Stomach (tissue), 9 donors: ENCODE results near the gene LSM12. TPM values are rescaled to one million over a fixed set of nuclear protein-coding genes. Genes with fewer than 3 reads are reported as not detected.

Experiments used
- DNase-seq, 2 donors: peaks; one replicate each; pipeline versions ENCODE4 v3.0.0 to v3.0.0-alpha.2; 2013 to 2019
- H3K27ac ChIP-seq, 5 donors: fragments of 200-600 bp in 4 of 5; sonication (generic) in 4 of 5; one replicate each; pipeline ENCODE4 v1.5.1; 2013 to 2019; ENCODE audit warnings: mild to moderate bottlenecking in 1 of 5, moderate library complexity in 1 of 5
- H3K27me3 ChIP-seq, 3 donors: fragments of 200-600 bp; sonication (generic); one replicate each; pipeline ENCODE4 v1.5.1; 2017 to 2019; ENCODE audit warnings: mixed run types in 1 of 3
- H3K36me3 ChIP-seq, 4 donors: fragments of 200-600 bp; sonication (generic); 1 replicate in 3 of 4; 2 replicates in 1 of 4; pipeline ENCODE4 v1.5.1; 2016 to 2019
- H3K4me1 ChIP-seq, 4 donors: fragments of 200-600 bp; sonication (generic); one replicate each; pipeline ENCODE4 v1.5.1; 2016 to 2019
- H3K4me3 ChIP-seq, 4 donors: fragments of 200-600 bp; sonication (generic) in 3 of 4; one replicate each; pipeline ENCODE4 v1.5.1; 2016 to 2019; ENCODE audit warnings: mild to moderate bottlenecking in 1 of 4
- H3K9me3 ChIP-seq, 4 donors: fragments of 200-600 bp; sonication (generic); one replicate each; pipeline ENCODE4 v1.5.1; 2016 to 2019
- CTCF ChIP-seq, 7 experiments: fragments of 450-650 bp in 4 of 7; fragments of 200-600 bp in 3 of 7; sonication (generic) in 3 of 7; IDR thresholded peaks; one replicate each; pipeline ENCODE4 v1.5.1; 2016 to 2019; ENCODE audit warnings: antibody characterized with exemption in 7 of 7, control low read depth in 2 of 7, mild to moderate bottlenecking in 1 of 7
- EP300 ChIP-seq: sonication (generic); formaldehyde crosslinking; IDR thresholded peaks from one replicate; pipeline ENCODE4 v1.6.1; 2017; ENCODE audit warnings: antibody characterized with exemption
- POLR2A ChIP-seq, 4 donors: fragments of 450-650 bp; IDR thresholded peaks; one replicate each; pipeline ENCODE4 v1.6.1; 2016; ENCODE audit warnings: antibody characterized with exemption in 4 of 4, control low read depth in 2 of 4, mild to moderate bottlenecking in 1 of 4, moderate library complexity in 1 of 4
- POLR2AphosphoS5 ChIP-seq, 3 donors: sonication (generic); formaldehyde crosslinking; IDR thresholded peaks; one replicate each; pipeline ENCODE4 v1.6.1; 2016; ENCODE audit warnings: antibody characterized with exemption in 3 of 3
- WGBS, 5 donors: extraction: QIAGEN DNeasy Blood & Tissue Kit in 3 of 5; methylation state at CpG; one replicate each; pipeline versions ENCODE4 v1.1.5 to v1.1.7; 2013 to 2018; 5-methylcytosine and 5-hydroxymethylcytosine counted together
- intact Hi-C: fragments of 100-400 bp; cut with DNase I; formaldehyde crosslinking; loops from one replicate; pipeline ENCODE4 v1.15.1; 2023; ENCODE audit warnings: low total_unique reads
- polyA plus RNA-seq, 3 donors: library from polyadenylated mRNA; stranded (reverse); fragments of 200-250 nt; gene quantifications; one replicate each; pipeline ENCODE4 v1.2.3, GENCODE V29; 2013
- total RNA-seq, 5 donors: library from RNA; depleted of rRNA; stranded (reverse); fragments of >200 nt; gene quantifications; one replicate each; pipeline versions ENCODE4 v1.1.0 to v1.2.3, GENCODE V29; 2014 to 2016
- donor health status: healthy with polysubstance abuse.
- donor health status: Bipolar disorder and iron deficiency.
- donor health status: healthy.

LSM12 gene
- total and polyA plus RNA-seq, 8 donors = 19.8 to 34.5 (median 30.2) TPM

DNA sequence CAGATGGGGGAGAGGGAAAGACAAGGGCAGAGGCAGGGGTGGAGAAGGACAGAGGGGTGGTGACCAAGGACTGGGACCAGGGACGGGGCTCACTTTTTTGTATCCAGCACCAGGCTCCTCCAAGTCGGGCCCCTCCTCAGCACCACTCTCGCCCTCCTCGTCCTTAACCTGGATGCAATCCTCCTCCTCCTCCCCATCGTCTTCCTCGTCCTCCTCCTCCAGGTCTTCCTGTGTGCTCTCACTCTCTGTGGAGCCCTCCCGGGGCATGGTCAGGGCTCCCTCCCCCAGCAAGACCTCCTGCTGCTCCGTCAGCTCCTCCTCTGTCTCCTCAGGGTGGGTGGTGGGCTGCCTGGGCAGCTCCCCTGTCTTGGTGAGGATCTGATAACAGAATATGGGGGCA, 20.8 kb upstream of the LSM12 start:
- 59 to 82% (median 64%) methylated on average over 7 to 8 of the region's 8 CpGs for WGBS, 5 donors
- no peak for DNase-seq
- Histone ChIP-seq H3K27me3 (no peaks in the 10 kb centered on the region), H3K36me3 (peaks cover 68 to 94% (median 91%) of the 10 kb centered on the region in 4 donors), H3K27ac (peak overlapping the region in 1 of 5 donors; percentile 14), H3K4me3 (no peak overlapping the region), H3K4me1 (peaks cover 0 to 13% (median 6%) of the 10 kb centered on the region in 4 donors), H3K9me3 (no peaks in the 10 kb centered on the region)
- intact Hi-C loops = no loop called here
- no peak for TF ChIP-seq POLR2AphosphoS5 (IDR thresholded peaks at IDR 0.05)
- TF ChIP-seq POLR2A (IDR thresholded peaks at IDR 0.05) = no peak
- TF ChIP-seq CTCF (IDR thresholded peaks at IDR 0.05) = no peak
- no peak for TF ChIP-seq EP300

DNA sequence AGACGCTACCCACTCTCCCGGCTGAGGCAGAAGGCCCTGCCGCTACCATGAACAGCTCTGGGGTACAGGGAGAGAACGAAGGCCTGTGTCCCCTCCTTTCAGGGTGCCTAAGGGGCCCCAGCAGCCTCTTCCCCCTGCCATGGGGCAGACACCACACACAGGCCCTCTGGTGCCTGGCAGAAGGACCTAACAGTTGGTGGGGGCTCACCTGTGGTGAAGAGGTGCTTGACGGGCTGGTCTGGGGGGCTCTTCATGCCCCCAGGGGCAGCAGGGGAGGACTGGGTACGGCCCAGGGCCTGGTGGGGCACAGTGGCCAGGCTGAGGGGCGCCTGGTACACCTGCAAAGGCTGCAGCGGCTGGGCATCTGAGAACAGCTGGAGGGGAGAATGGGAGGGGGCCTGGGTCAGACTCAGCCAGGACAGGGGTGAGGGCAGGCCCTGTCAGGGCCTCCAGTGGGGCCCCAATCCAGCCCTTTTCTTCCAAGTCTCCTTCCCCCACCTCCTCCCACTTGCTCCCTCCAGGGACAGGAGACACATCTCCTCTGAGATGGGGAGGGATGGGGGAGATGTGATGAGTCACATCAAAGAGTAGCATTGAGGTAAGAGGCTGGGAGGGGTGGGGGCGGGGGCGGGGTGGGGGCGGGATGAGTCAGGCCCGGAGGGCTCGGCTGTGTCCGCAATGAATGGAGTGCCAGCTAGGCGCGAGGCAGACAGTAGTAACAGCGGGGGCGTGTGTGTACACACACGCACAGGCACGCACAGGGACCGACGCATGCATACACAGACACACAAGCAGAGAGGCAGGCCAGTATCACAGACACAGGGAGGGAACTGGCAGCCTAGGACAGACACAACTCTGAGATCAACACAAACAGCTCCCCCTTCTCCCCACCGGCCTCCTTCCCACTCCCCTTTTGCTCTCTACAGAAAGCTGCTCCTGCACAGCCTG, 20.2 kb upstream of the LSM12 start:
- H3K27me3 ChIP-seq = no peaks in the 10 kb centered on the region
- TF ChIP-seq POLR2AphosphoS5 (IDR thresholded peaks at IDR 0.05) (peak in 1 of 3 donors; percentile 20), CTCF (IDR thresholded peaks at IDR 0.05) (no peak)
- peaks cover 0 to 13% (median 6%) of the 10 kb centered on the region in 4 donors for H3K4me1 ChIP-seq
- intact Hi-C loops = no loop called here
- WGBS, 5 donors = 49 to 81% (median 57%) methylated on average over 12 to 23 of the region's 23 CpGs
- no peaks in the 10 kb centered on the region for H3K9me3 ChIP-seq
- H3K27ac ChIP-seq = peak overlapping the region in 3 of 5 donors; percentile 32 to 73 (median 70)
- no peak overlapping the region for H3K4me3 ChIP-seq
- H3K36me3 ChIP-seq = peaks cover 67 to 94% (median 91%) of the 10 kb centered on the region in 4 donors
- peak in 1 of 2 donors; percentile 66 for DNase-seq

GRCh38 chr17:44085908-44086307, 19.4 kb upstream of the LSM12 start:
- no peak for DNase-seq
- peaks cover 59 to 92% (median 90%) of the 10 kb centered on the region in 4 donors for H3K36me3 ChIP-seq
- intact Hi-C loops = no loop called here
- WGBS, 5 donors = 70 to 92% (median 76%) methylated on average over 5 of the region's 5 CpGs
- peaks cover 0 to 13% (median 6%) of the 10 kb centered on the region in 4 donors for H3K4me1 ChIP-seq
- no peaks in the 10 kb centered on the region for H3K27me3 ChIP-seq
- no peaks in the 10 kb centered on the region for H3K9me3 ChIP-seq
- TF ChIP-seq POLR2A (IDR thresholded peaks at IDR 0.05) (no peak), POLR2AphosphoS5 (IDR thresholded peaks at IDR 0.05) (no peak), EP300 (no peak), CTCF (IDR thresholded peaks at IDR 0.05) (no peak)
- H3K4me3 ChIP-seq = no peak overlapping the region
- H3K27ac ChIP-seq = peak overlapping the region in 3 of 5 donors; percentile 32 to 73 (median 70)

DNA sequence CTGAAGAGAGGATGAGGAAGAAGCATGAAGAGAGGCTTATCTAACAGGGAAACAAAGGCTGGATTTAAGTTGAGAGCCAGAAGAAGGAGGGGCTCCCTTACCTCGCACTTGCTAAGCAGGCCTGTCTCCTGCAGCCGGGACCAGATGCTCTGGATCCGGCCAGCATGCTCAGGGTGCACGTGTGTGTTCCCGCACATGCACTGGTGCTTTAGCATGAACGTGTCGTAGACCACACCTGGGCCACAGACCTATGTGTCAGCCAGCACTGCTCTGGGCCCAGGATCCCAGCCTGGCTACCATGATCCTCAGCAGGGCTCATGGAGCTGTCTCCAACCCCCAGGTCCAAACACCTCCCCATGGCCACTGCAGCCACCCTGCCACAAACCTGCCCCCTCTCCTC, 18.4 kb upstream of the LSM12 start:
- intact Hi-C loops = no loop called here
- Histone ChIP-seq H3K9me3 (no peaks in the 10 kb centered on the region), H3K27me3 (no peaks in the 10 kb centered on the region), H3K27ac (peak overlapping the region in 1 of 5 donors; percentile 8), H3K36me3 (peaks cover 60 to 95% (median 90%) of the 10 kb centered on the region in 4 donors), H3K4me1 (peaks cover 0 to 13% (median 6%) of the 10 kb centered on the region in 4 donors), H3K4me3 (no peak overlapping the region)
- no peak for DNase-seq
- WGBS, 5 donors = 70 to 83% (median 79%) methylated on average over 7 of the region's 7 CpGs
- TF ChIP-seq POLR2A (IDR thresholded peaks at IDR 0.05) = no peak
- TF ChIP-seq EP300 = no peak
- no peak for TF ChIP-seq CTCF (IDR thresholded peaks at IDR 0.05)
- TF ChIP-seq POLR2AphosphoS5 (IDR thresholded peaks at IDR 0.05) = no peak
